HG02678 (cell line): Measurements from ENCODE around the gene ZDHHC11B.
"Not testable (repeated sequence)": the region's sequence is repeated elsewhere in the genome, so short reads cannot be mapped to it uniquely, and the experiment has no call there.

Experiments
- ATAC-seq: cut with Tn5 transposase; IDR thresholded peaks from one replicate; pipeline ENCODE4 v1.9.1; 2021; ENCODE audit warnings: mild to moderate bottlenecking, moderate library complexity; ENCODE audit not compliant: unreplicated experiment

The ZDHHC11B gene

DNA sequence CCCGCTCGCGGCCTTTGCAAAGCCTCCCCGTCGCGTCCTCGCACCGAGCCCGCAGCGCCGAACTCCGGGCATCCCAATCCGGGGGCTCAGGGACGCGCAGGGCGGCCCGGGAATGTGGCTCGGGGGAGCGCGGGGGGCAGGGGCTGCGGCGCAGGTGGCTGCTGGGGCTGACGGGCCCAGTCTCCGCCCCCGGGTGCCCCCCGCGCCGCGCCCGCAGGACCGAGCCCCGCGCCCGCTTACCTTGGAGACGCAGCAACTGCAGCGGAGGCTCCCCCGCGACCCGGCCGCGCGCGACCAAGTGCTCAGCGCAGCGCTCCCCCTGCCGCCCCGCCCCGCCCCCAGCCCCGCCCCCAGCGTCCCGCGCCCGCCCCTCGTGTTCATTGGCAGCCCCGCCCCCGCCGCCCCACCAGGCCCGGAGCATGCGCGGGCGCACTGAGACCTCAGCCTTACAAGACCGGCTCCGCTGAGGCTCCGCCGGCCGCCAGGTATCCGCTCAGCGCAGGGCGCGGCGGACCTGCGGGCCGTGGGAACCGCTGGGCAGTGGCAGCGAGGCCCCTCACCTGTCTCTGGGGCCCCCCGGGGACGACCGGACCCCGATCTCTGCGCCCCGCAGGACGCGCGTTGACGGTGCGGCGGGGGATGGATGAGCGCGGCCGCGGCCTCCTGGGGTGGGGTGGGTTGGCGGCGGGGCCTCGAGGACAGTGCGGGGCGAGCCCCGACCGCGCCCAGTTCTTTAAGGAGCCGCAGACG, at the start of gene ZDHHC11B:
TSS of gene ZDHHC11B (minus strand) at position 302 of the 750 bp plus-strand sequence. CDS start 17,810 bp downstream, outside the sequence.
- peak; percentile 74 for ATAC-seq

GRCh38 chr5:834013-834412, 49.5 kb upstream of the ZDHHC11B start:
- not testable (repeated sequence) for ATAC-seq

- not testable (repeated sequence) for ATAC-seq
These were observed 43.7 kb upstream of the ZDHHC11B start for GRCh38 chr5:828194-828593.

DNA sequence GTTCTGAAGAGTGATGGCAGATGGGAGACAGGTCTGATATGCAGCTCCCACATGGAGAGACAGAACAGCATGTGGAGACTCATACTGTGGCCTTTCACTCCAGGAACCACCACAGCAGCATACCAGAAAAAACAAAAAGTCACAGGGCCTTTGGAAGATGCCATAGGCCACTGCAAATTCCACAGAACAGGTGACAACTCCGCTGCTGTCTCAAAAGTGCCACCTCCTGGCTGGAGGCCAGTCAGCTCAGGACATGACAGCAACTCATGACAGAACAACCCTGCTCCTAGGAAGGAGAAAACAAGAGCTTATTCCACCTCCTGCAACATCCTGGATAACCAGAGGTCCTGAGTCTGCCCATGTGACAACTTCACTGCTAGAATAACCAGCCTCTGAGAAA, 41.0 kb upstream of the ZDHHC11B start:
- ATAC-seq, result not testable (repeated sequence)

DNA sequence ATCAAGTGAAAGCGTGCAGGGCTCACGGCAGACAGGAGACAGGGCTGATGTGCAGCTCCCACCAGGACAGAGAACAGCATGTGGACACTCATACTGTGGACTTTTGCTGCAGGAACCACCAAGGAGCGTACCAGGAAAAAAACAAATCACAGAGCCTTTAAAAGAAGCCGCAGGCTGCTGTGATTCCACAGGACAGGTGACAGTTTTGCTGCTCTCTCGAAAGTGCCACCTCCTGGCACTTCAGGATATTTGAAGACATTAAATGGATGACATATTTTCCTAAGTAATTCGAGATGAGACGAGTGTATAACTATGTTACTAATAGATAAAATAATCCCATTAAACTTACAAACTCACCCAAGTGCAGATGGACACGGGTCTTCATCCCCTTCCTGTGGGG, 37.0 kb upstream of the ZDHHC11B start:
- ATAC-seq, result no peak

DNA sequence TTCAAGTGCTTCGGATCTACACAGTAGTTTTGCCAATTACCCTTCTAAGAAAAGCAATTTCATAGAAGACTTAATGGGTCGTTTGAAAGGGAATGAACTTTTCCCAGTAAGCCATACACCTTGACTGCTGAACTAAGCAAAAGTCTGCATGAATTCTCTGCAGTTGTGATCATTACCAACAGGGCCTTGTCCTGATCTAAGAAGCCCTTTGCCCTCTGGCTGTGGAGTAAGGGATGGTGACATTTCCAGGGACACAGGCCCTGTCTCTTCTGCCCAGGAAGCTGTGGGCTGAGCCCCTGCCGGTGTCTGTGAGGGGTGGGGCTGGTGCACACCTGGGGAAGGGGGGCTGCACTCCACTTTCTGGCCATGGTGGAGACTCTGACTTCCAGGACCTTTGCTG, 35.7 kb upstream of the ZDHHC11B start:
- ATAC-seq, result no peak

DNA sequence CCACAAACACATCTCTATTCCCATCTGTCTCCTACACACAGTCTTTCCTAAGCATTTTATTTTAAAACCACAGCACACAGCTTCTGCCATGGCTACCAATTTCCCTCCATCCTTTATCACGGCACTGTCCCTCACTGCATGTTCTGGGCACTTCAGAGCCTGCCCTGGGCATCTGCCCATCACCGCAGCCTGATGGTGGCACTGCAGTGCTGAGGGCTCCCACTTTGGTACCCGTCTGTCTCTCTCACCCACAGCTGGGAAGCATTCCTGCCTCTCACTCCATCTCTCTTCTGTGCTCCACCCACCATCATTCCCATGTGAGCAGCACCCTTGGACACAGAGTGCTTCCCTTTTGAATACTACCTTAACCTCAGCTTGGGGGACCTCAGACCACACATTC, 34.5 kb upstream of the ZDHHC11B start:
- ATAC-seq, result no peak

- ATAC-seq, result no peak
These were observed 31.6 kb upstream of the ZDHHC11B start for GRCh38 chr5:816176-816575.

DNA sequence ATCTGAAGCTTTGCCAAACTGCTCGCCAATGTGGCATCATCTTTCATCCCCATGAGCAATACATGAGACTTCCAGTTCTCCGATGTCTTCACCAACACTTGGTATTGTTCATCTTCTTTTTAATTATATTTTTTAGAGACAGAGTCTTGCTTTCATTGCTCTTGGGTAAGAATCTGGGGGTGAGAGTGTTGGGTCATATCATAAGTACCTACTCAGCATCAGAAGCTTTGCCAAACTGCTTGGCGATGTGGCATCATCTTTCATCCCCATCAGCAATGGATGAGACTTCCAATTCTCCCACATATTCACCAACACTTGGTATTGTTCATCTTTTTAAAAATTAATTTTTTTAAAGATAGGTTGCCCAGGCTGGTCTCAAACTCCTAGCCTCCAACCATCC, 30.9 kb upstream of the ZDHHC11B start:
- no peak for ATAC-seq

- ATAC-seq, result not testable (repeated sequence)
These were observed 29.0 kb upstream of the ZDHHC11B start for GRCh38 chr5:813575-813974.

- not testable (repeated sequence) for ATAC-seq
These were observed 26.9 kb upstream of the ZDHHC11B start for GRCh38 chr5:811384-811783.

GRCh38 chr5:807719-808514, 23.4 kb upstream of the ZDHHC11B start:
- ATAC-seq, result not testable (repeated sequence)

- no peak for ATAC-seq
These were observed 16.9 kb upstream of the ZDHHC11B start for GRCh38 chr5:801472-801871.

GRCh38 chr5:801055-801454, 16.5 kb upstream of the ZDHHC11B start:
- not testable (repeated sequence) for ATAC-seq

DNA sequence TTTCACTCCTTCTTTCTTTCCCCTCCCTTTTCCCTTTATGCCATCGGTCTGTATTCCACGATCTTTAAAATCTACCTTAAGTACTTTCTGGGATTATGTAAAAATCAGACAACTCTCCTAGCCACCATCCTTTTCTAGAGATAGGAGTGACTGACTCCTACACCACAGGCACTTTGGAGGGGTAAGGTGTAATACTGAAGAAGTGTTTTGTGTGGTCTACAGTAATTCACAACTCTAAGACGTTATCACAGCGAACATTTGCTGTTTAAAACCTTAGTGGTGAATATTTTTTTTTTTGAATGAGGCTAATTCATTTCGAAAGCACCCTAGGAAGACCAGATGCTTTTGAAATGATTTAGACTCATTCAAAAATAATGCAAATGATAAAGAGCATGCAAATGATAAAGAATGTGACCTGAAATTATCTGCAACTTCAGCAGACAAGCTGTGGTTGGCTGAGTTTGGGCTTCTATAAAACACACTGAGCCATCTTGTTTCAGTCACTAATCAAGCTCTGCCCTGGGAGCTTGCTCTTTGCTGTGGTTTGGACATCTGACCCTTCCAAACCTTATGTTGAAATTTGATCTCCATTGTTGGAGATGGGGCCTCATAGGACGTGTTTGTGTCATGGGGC, 14.1 kb upstream of the ZDHHC11B start:
- ATAC-seq, result not testable (repeated sequence)

GRCh38 chr5:797986-798385, 13.5 kb upstream of the ZDHHC11B start:
- ATAC-seq, result not testable (repeated sequence)

GRCh38 chr5:795873-796272, 11.3 kb upstream of the ZDHHC11B start:
- not testable (repeated sequence) for ATAC-seq

- ATAC-seq, result not testable (repeated sequence)
These were observed 10.4 kb upstream of the ZDHHC11B start for GRCh38 chr5:794948-795347.

DNA sequence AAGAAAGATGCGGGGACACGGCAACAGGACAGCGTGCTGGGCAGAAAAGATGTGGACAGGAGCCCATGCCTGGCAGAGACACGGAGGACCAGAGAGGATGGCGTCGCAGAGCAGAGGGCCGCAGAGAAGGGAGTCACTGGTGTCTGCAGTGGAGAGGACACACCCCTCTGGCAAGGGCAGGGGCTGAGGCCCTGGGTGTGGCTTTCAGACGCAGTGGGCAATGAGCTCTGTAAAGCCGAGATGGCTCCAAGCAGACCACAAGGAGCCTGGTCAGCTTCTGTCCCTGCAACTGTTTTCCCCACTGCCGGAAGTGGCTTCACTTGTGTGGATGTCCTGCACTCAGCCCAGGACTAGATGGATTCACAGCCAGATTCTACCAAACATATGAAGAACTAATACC, 4.2 kb upstream of the ZDHHC11B start:
- not testable (repeated sequence) for ATAC-seq

GRCh38 chr5:787857-788233, 3.3 kb upstream of the ZDHHC11B start:
- ATAC-seq, result not testable (repeated sequence)

- not testable (repeated sequence) for ATAC-seq
These were observed 2.8 kb upstream of the ZDHHC11B start for GRCh38 chr5:787224-787856.
